HepG2 (cell line): Measurements from ENCODE around the gene HAGH. TPM values are rescaled to one million over a fixed set of nuclear protein-coding genes. Genes with fewer than 3 reads are reported as not detected.

Experiments used
- ATAC-seq: fragments of 200-7000 bp; cut with Tn5 transposase; 3 replicates; pipeline ENCODE4 v1.9.1; 2020; ENCODE audit warnings: mild to moderate bottlenecking, moderate library complexity
- BruUV-seq: library from RNA; stranded (reverse); fragments of 400-500 nt; replicated peaks from 2 replicates; lab custom pipeline; 2021; lab: Mats Ljungman, UMichigan
- CTCF ChIA-PET: fragments of 300-600 bp; formaldehyde crosslinking; extraction: SDS; loops from one replicate; lab custom pipeline; 2021; ENCODE audit warnings: low total read pairs, inconsistent platforms, low intra/inter-chr PET ratio; lab: Yijun Ruan, JAX
- POLR2A ChIA-PET: fragments of 350-600 bp; sonication (Branson Sonifier 250); formaldehyde crosslinking; loops from one replicate; lab custom pipeline; 2020; ENCODE audit warnings: antibody characterized with exemption, inconsistent platforms; lab: Yijun Ruan, JAX
- DNase-seq: peaks from one replicate; pipeline ENCODE4 v3.0.0-alpha.2; 2015; ENCODE audit warnings: low spot score
- FAIRE-seq: peaks from 3 replicates; lab custom pipeline; 2011; peaks lifted over from hg19 to GRCh38; lab: Jason Lieb, UNC
- H2AFZ ChIP-seq: one replicate; pipeline ENCODE4 v1.6.1; 2011; ENCODE audit warnings: low read length, inconsistent platforms
- H3K27ac ChIP-seq: fragments of 300-600 bp; 3 replicates; pipeline ENCODE4 v1.8.0; 2011; ENCODE audit warnings: mixed run types, mild to moderate bottlenecking, mixed read lengths, low read length, inconsistent platforms; ENCODE audit not compliant: insufficient read depth; ENCODE audit errors: extremely low read length
- H3K27me3 ChIP-seq, 2 experiments: fragments of 200-600 bp in 1 of 2; 2 replicates in 1 of 2; 3 replicates in 1 of 2; pipeline versions ENCODE4 v1.6.0 to v1.8.0; 2011; ENCODE audit warnings: low read length in 2 of 2, mild to moderate bottlenecking in 2 of 2, moderate library complexity in 2 of 2, inconsistent platforms in 1 of 2; ENCODE audit not compliant: insufficient read depth in 2 of 2, control insufficient read depth in 1 of 2
- H3K36me3 ChIP-seq, 2 experiments: fragments of 200-600 bp in 1 of 2; replicated peaks in 1 of 2; 2 replicates in 1 of 2; 3 replicates in 1 of 2; pipeline versions ENCODE4 v1.5.1 to v1.8.0; 2011; ENCODE audit warnings: low read length in 2 of 2, inconsistent platforms in 1 of 2; ENCODE audit not compliant: insufficient read depth in 2 of 2, control insufficient read depth in 1 of 2
- H3K4me1 ChIP-seq: 2 replicates; pipeline ENCODE4 v1.5.1; 2012; ENCODE audit warnings: low read length, inconsistent platforms; ENCODE audit not compliant: insufficient read depth
- H3K4me2 ChIP-seq: 2 replicates; pipeline ENCODE4 v1.6.0; 2011; ENCODE audit warnings: low read depth, low read length, inconsistent platforms
- H3K4me3 ChIP-seq, 3 experiments: fragments of 200-600 bp in 1 of 3; sonication (generic), shearing (Covaris generic) in 1 of 3; replicated peaks in 1 of 3; 2 replicates each; pipeline ENCODE4 v1.5.1; 2011 to 2016; ENCODE audit warnings: low read length in 3 of 3, inconsistent platforms in 2 of 3, low read depth in 2 of 3, mild to moderate bottlenecking in 2 of 3, control low read depth in 1 of 3, mixed read lengths in 1 of 3; ENCODE audit not compliant: insufficient read depth in 1 of 3
- H3K79me2 ChIP-seq: one replicate; pipeline ENCODE4 v1.6.1; 2011; ENCODE audit warnings: low read length, inconsistent platforms; ENCODE audit not compliant: insufficient read depth
- H3K9ac ChIP-seq: 2 replicates; pipeline ENCODE4 v1.6.0; 2011; ENCODE audit warnings: mild to moderate bottlenecking, low read depth, low read length, inconsistent platforms; ENCODE audit not compliant: insufficient read depth
- H3K9me3 ChIP-seq: 2 replicates; pipeline ENCODE4 v1.5.1; 2012; ENCODE audit warnings: mild to moderate bottlenecking, low read length
- H4K20me1 ChIP-seq: 2 replicates; pipeline ENCODE4 v1.6.0; 2011; ENCODE audit warnings: inconsistent platforms, mild to moderate bottlenecking, low read length, moderate library complexity; ENCODE audit not compliant: insufficient read depth
- ARID2 ChIP-seq: sonication (generic); formaldehyde crosslinking; IDR thresholded peaks from 2 replicates; pipeline ENCODE4 v1.8.1; 2022; ENCODE audit warnings: mild to moderate bottlenecking, missing genetic modification reagents, borderline replicate concordance
- CBX1 ChIP-seq: IDR thresholded peaks from one replicate; pipeline ENCODE4 v1.6.1; 2016; ENCODE audit warnings: antibody characterized with exemption, low read depth
- CEBPZ ChIP-seq: IDR thresholded peaks from 2 replicates; pipeline ENCODE4 v1.6.1; 2012; ENCODE audit warnings: low read length, improper control_type of control experiment
- CENPBD1 ChIP-seq: sonication (generic); formaldehyde crosslinking; IDR thresholded peaks from 2 replicates; pipeline ENCODE4 v1.8.0; 2022; ENCODE audit warnings: missing genetic modification reagents, low read depth, mild to moderate bottlenecking, borderline replicate concordance
- DNMT1 ChIP-seq: sonication (generic); formaldehyde crosslinking; IDR thresholded peaks from 2 replicates; pipeline ENCODE4 v1.5.1; 2020; ENCODE audit warnings: mild to moderate bottlenecking, missing genetic modification reagents
- HOXA5 ChIP-seq: sonication (generic); formaldehyde crosslinking; IDR thresholded peaks from 2 replicates; pipeline ENCODE4 v1.4.0; 2020; ENCODE audit warnings: missing genetic modification reagents
- KLF9 ChIP-seq: IDR thresholded peaks from 2 replicates; pipeline ENCODE4 v1.6.1; 2016; ENCODE audit warnings: low read depth
- NFKBIZ ChIP-seq: IDR thresholded peaks from 2 replicates; pipeline ENCODE4 v1.6.1; 2018; ENCODE audit warnings: missing genetic modification reagents, missing compliant biosample characterization
- NFYB ChIP-seq: sonication (generic); formaldehyde crosslinking; IDR thresholded peaks from 2 replicates; pipeline ENCODE4 v1.4.0; 2020; ENCODE audit warnings: missing genetic modification reagents
- POLR2A ChIP-seq, 2 experiments: IDR thresholded peaks; 2 replicates each; pipeline ENCODE4 v1.6.1; 2011; ENCODE audit warnings: low read depth in 2 of 2, low read length in 2 of 2, mild to moderate bottlenecking in 1 of 2, moderate library complexity in 1 of 2; ENCODE audit not compliant: insufficient read depth in 1 of 2
- TOE1 ChIP-seq: sonication (generic); formaldehyde crosslinking; IDR thresholded peaks from 2 replicates; pipeline ENCODE4 v1.4.0; 2020; ENCODE audit warnings: mild to moderate bottlenecking, missing genetic modification reagents
- TP53 ChIP-seq: sonication (generic); formaldehyde crosslinking; conservative IDR thresholded peaks from 2 replicates; pipeline ENCODE4 v1.4.0; 2020; ENCODE audit warnings: missing genetic modification reagents
- ZBTB37 ChIP-seq: sonication (generic); formaldehyde crosslinking; IDR thresholded peaks from 2 replicates; pipeline ENCODE4 v1.4.0; 2020; ENCODE audit warnings: mild to moderate bottlenecking, missing genetic modification reagents
- ZNF274 ChIP-seq: sonication (generic); formaldehyde crosslinking; IDR thresholded peaks from 2 replicates; pipeline ENCODE4 v1.5.1; 2020; ENCODE audit warnings: mild to moderate bottlenecking, missing genetic modification reagents
- WGBS: methylation state at CpG from one replicate; pipeline ENCODE4 v1.1.6; 2017; ENCODE audit warnings: low lambda C conversion rate; 5-methylcytosine and 5-hydroxymethylcytosine counted together
- in situ Hi-C: cut with HindIII; loops from 2 replicates; pipeline ENCODE4 v1.10.0; 2017; ENCODE audit warnings: low pct_unique_long_range_greater_than_20kb; ENCODE audit not compliant: extremely low pct_ligation_motif_present
- intact Hi-C: fragments of 100-400 bp; cut with micrococcal nuclease; formaldehyde crosslinking; loops from one replicate; pipeline ENCODE4 v1.10.0; 2022; ENCODE audit not compliant: unreplicated experiment
- polyA plus RNA-seq, 8 experiments: library from polyadenylated mRNA; depleted of rRNA in 3 of 8; stranded (reverse) in 7 of 8; unstranded in 1 of 8; fragments of >200 nt; fragmentation: Illumina TruSeq in 4 of 8; extraction: Trizol in 4 of 8; gene quantifications; 2 replicates each; pipeline versions ENCODE4 v1.2.1 to v1.2.3, GENCODE V29; 2011 to 2016; ENCODE audit warnings: low read depth in 4 of 8, missing spikeins in 1 of 8, mixed read lengths in 1 of 8; ENCODE audit not compliant: insufficient read depth in 1 of 8
- total RNA-seq, 5 experiments: library from RNA; depleted of rRNA; stranded (reverse); fragments of >200 nt; fragmentation: Illumina TruSeq; extraction: Trizol; gene quantifications; 2 replicates each; pipeline ENCODE4 v1.2.3, GENCODE V29; 2016; ENCODE audit warnings: low read depth in 1 of 5
- TF ChIP-seq, protein P1 (sequence below), 2 experiments: sonication (generic) in 1 of 2; formaldehyde crosslinking in 1 of 2; IDR thresholded peaks; 2 replicates each; pipeline versions ENCODE4 v1.4.0 to v1.6.1; 2018 to 2020; ENCODE audit warnings: missing genetic modification reagents in 2 of 2, borderline replicate concordance in 1 of 2, low read depth in 1 of 2, mild to moderate bottlenecking in 1 of 2, missing biosample characterization in 1 of 2

HAGH gene
- total and polyA plus RNA-seq, 2 of the 13 experiments (the other 11 are each of a cell fraction or from before 2014, with no cell fraction given): 70.4 to 95.4 TPM

DNA sequence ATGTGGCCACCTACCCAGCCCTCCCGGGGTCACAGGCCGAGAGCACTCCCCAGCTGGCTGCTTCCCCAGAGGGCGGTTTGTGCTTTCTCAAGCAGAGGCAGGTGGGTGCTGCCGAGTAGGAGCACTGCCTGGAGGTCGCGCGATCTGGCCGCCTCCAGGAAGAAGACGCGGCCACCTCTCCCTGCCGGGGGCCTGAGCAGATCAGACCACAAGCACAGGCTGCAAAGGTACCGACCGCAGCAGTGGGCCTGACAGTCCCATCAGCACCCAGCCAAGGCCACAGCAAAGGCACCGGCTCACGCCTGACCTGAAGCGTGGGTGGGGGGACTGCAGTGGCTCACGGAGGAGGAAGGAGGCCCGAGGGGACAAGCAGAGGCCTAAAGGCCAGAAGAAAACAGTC is 17.9 kb downstream of the HAGH start:
- WGBS: 75% methylated on average over 9 of the region's 18 CpGs

More for the DNA sequence above, 17.9 kb downstream of the HAGH start:
- no peak for DNase-seq
- H3K9me3 ChIP-seq: no peaks in the 10 kb centered on the region
- H3K27me3 ChIP-seq: no peaks in the 10 kb centered on the region
- in situ Hi-C loops: no loop called here
- TF ChIP-seq KLF9 (no peak), CBX1 (no peak), TOE1 (CRISPR knock-in tag) (no peak), HOXA5 (CRISPR knock-in tag) (no peak), ZBTB37 (CRISPR knock-in tag) (no peak), ARID2 (CRISPR knock-in tag) (no peak), DNMT1 (CRISPR knock-in tag) (no peak), TP53 (CRISPR knock-in tag) (no peak), NFYB (CRISPR knock-in tag) (no peak), ZNF274 (CRISPR knock-in tag) (no peak), NFKBIZ (CRISPR knock-in tag) (no peak), CENPBD1 (CRISPR knock-in tag) (no peak), CEBPZ (no peak), POLR2A (IDR thresholded peaks at IDR 0.05; ENCODE audit: insufficient read depth in 1 of 2, low read depth in 2 of 2, low read length in 2 of 2) (no peak)
- TF ChIP-seq, protein P1, sequence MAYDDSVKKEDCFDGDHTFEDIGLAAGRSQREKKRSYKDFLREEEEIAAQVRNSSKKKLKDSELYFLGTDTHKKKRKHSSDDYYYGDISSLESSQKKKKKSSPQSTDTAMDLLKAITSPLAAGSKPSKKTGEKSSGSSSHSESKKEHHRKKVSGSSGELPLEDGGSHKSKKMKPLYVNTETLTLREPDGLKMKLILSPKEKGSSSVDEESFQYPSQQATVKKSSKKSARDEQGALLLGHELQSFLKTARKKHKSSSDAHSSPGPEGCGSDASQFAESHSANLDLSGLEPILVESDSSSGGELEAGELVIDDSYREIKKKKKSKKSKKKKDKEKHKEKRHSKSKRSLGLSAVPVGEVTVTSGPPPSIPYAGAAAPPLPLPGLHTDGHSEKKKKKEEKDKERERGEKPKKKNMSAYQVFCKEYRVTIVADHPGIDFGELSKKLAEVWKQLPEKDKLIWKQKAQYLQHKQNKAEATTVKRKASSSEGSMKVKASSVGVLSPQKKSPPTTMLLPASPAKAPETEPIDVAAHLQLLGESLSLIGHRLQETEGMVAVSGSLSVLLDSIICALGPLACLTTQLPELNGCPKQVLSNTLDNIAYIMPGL (CRISPR knock-in tag; IDR thresholded peaks at IDR 0.05; ENCODE audit: borderline replicate concordance in 1 of 2, low read depth in 1 of 2): no peak
- H3K4me2 ChIP-seq: no peak overlapping the region
- no peak overlapping the region for H3K27ac ChIP-seq
- ChIA-PET POLR2A (no interaction called here), CTCF (no interaction called here)
- BruUV-seq: no TSS peak
- peaks cover 11 to 26% of the 10 kb centered on the region in 2 experiments; a peak in 4 of 5 replicates for H3K36me3 ChIP-seq
- peaks cover 10% of the 10 kb centered on the region for H3K4me1 ChIP-seq
- H3K4me3 ChIP-seq: no peak overlapping the region
- H2AFZ ChIP-seq: no peak overlapping the region
- no peak for FAIRE-seq
- no peaks in the 10 kb centered on the region for H3K79me2 ChIP-seq
- ATAC-seq: no peak
- intact Hi-C loops: no loop called here
- H4K20me1 ChIP-seq: peaks cover 5% of the 10 kb centered on the region; the same call in 1 of the 2 replicates
- H3K9ac ChIP-seq: no peak overlapping the region
